ENCODE results near the gene GTF2E1.

The GTF2E1 gene

DNA sequence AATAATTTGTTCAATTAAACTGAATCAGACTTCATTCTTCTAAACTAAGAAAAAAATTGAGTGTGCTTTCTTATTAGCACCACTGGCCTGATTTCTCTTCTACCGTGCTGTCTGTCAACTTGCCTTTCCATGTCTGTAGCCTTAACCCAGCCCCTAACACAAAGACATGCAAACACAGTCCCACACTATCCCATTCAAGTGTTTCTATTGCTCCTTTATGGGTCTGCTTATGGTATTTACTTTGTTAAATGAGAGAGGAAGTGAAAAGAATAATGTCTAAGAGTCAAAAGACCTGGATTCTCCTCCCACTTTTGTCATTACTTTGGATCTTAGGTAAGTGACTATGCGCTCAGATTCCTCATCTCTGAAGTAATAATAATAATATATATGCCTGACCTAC, 55.3 kb downstream of the GTF2E1 start:
- H3K9me3 Mint-ChIP-seq, result no peaks in the 10 kb centered on the region
- H3K27me3 Mint-ChIP-seq, result peaks cover 0 to 5% of the 10 kb centered on the region in 2 donors
- H3K27ac Mint-ChIP-seq, result no peak overlapping the region
- H3K4me3 Mint-ChIP-seq, result no peak overlapping the region
- DNase-seq, result no peak
- no peaks in the 10 kb centered on the region for H3K36me3 Mint-ChIP-seq
- H3K4me1 Mint-ChIP-seq, result peaks cover 2 to 8% of the 10 kb centered on the region in 2 donors
- no peak for ATAC-seq (replicated peaks)

DNA sequence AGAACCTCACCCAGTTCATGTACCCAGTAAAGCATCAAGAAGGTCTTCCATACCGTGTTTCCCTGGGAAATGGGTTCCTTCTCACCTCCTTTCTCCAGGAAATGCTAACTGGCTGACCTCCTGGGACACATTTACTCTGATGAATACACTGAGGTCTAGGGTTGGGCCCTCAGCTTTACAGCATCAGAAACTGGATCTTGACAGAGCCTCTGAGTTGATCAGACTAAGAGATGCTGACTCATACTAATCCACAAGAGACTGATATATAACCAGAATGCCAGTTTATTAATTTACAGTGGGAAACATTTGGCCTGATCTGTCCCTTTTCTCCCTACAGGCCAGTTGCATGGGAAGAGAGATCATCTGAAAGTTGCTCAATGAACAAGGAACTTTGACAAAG, 55.8 kb downstream of the GTF2E1 start:
- Mint-ChIP-seq H3K36me3 (no peaks in the 10 kb centered on the region), H3K27ac (no peak overlapping the region), H3K4me1 (peaks cover 2 to 8% of the 10 kb centered on the region in 2 donors), H3K4me3 (no peak overlapping the region), H3K9me3 (no peaks in the 10 kb centered on the region), H3K27me3 (peaks cover 0 to 5% of the 10 kb centered on the region in 2 donors)
- DNase-seq (no peak), ATAC-seq (replicated peaks) (no peak)

DNA sequence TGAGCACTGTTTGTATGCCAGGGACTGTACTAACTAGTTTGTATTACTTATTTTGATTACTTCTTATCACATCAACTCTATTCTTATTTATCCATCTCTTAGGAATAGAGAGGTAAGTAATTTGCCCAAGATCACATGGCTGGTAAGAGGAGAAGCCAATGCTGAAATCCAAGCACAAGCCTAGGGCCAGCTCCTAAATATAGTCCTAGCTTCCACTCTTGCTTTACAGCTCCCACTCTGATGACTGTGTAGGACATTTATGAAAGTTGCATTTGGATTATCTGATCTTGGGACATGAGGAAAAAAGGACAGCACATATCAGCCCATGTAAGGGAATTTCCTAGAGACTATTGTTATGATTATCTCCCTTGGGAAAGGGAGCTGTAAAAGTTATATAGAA, 58.1 kb downstream of the GTF2E1 start:
- no peaks in the 10 kb centered on the region for H3K36me3 Mint-ChIP-seq
- H3K9me3 Mint-ChIP-seq, result no peaks in the 10 kb centered on the region
- DNase-seq (no peak), ATAC-seq (replicated peaks) (no peak)
- H3K4me1 Mint-ChIP-seq, result peaks cover 0 to 8% of the 10 kb centered on the region in 2 donors
- no peak overlapping the region for H3K27ac Mint-ChIP-seq
- H3K4me3 Mint-ChIP-seq, result no peak overlapping the region
- peaks cover 0 to 5% of the 10 kb centered on the region in 2 donors for H3K27me3 Mint-ChIP-seq

DNA sequence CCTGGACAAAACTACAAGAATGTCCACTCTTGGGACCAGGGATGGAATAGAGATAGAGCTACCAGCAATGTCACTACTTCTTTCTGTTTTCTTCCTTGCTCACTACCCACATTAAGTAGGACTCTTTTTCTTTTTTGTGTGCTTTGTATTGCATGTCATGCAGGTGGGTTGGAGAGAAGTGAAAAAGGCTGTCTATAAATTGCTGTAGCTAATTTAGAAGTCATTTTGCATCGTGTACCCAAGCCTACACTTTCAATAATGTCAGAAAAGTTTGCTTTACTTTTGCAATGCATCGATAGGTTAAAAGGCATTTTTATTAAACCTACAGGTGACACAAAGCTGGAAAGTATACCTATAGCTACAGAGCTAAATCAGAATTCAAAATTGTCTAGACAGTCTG, 58.9 kb downstream of the GTF2E1 start:
- no peaks in the 10 kb centered on the region for H3K9me3 Mint-ChIP-seq
- no peak for DNase-seq
- ATAC-seq (replicated peaks), result no peak

DNA sequence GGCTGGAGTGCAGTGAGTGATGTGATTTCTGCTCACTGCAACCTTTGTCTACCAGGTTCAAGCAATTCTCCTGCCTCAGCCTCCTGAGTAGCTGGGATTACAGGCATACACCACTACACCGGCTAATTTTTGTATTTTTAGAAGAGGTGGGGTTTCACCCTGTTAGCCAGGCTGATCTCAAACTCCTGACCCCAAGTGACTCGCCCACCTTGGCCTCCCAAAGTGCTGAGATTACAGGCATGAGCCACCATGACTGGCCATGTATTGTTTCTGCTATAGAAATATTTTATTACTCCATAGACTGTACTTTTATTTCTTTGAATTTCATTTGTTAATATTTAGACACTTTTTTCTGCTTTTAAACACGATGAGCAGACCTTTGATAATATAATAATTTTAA, 60.4 kb downstream of the GTF2E1 start:
- DNase-seq (no peak), ATAC-seq (replicated peaks) (no peak)
- Mint-ChIP-seq H3K36me3 (no peaks in the 10 kb centered on the region), H3K9me3 (no peaks in the 10 kb centered on the region), H3K27ac (no peak overlapping the region), H3K27me3 (peaks cover 5 to 7% of the 10 kb centered on the region in 2 donors), H3K4me1 (peaks cover 0 to 8% of the 10 kb centered on the region in 2 donors), H3K4me3 (no peak overlapping the region)

More for the DNA sequence above, 58.9 kb downstream of the GTF2E1 start:
- H3K4me3 Mint-ChIP-seq, result no peak overlapping the region
- H3K4me1 Mint-ChIP-seq, result peaks cover 0 to 8% of the 10 kb centered on the region in 2 donors
- no peaks in the 10 kb centered on the region for H3K36me3 Mint-ChIP-seq
- no peak overlapping the region for H3K27ac Mint-ChIP-seq
- H3K27me3 Mint-ChIP-seq, result peaks cover 4 to 8% of the 10 kb centered on the region in 2 donors

DNA sequence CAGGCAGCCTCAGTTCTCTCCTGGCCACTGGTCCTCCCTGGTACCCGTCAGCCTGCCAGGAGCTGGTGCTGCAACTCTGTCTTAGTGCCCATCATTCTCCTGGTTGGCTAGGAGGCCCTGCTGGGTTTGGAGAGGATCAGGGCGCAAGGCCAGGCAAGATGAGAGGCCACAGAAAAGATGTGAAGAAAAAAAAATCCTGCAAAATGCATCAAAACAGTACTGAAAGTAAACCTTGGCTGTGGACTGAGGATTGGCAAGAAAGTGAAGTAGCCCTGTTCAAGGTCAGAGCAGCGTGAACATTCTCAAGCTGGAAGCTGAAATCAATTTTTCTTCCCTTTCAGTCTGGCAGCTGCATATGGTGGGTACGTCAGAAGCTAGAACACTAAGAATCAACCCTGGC, 74.2 kb downstream of the GTF2E1 start:
- H3K36me3 Mint-ChIP-seq, result no peaks in the 10 kb centered on the region
- ATAC-seq (replicated peaks), result no peak
- H3K27me3 Mint-ChIP-seq, result peaks cover 26 to 41% of the 10 kb centered on the region in 2 donors
- no peak overlapping the region for H3K27ac Mint-ChIP-seq
- no peaks in the 10 kb centered on the region for H3K4me1 Mint-ChIP-seq
- no peaks in the 10 kb centered on the region for H3K9me3 Mint-ChIP-seq
- no peak overlapping the region for H3K4me3 Mint-ChIP-seq
- no peak for DNase-seq

DNA sequence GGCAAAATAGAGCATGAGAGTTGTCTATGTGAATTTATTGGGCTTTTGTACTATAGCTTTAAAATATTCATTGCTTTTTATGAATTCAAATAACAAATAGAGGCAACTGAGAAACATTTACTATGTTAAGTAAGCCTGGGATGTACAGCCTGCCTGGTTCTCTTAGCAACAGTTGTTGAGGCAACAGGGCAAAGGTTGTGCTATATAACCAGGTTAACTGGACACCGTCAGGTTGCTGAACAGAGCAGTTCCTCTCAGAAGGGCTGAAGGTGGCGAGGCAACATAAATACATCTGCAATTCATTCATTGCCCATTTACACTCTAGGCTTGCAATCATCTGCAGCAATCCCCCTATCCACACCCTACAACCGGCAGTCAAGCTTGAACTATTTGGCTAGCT, 78.2 kb downstream of the GTF2E1 start:
- no peaks in the 10 kb centered on the region for H3K4me1 Mint-ChIP-seq
- no peak overlapping the region for H3K4me3 Mint-ChIP-seq
- ATAC-seq (replicated peaks), result no peak
- no peaks in the 10 kb centered on the region for H3K36me3 Mint-ChIP-seq
- no peak for DNase-seq
- H3K27me3 Mint-ChIP-seq, result peaks cover 16 to 30% of the 10 kb centered on the region in 2 donors
- H3K27ac Mint-ChIP-seq, result no peak overlapping the region
- H3K9me3 Mint-ChIP-seq, result no peaks in the 10 kb centered on the region

DNA sequence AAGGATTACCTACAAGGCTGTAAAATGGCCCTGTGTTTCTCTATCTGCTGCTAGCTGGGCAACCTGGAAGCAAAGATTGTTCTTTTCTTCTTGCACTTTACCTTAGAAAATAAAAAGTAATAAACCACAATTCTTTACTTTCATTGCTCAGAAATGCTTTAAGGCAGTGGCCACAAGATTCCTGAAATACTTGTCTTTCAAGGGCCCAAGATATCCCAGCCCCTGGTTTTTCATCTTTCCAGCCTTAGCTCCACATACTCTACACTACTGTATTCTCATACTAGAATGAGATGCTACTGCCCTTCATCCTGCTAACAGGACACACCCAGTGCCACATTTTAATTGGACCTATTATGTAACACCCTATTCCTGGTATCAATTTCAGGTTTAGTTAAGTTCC, 78.9 kb downstream of the GTF2E1 start:
- Mint-ChIP-seq H3K9me3 (no peaks in the 10 kb centered on the region), H3K27ac (no peak overlapping the region), H3K36me3 (no peaks in the 10 kb centered on the region), H3K27me3 (peaks cover 16 to 30% of the 10 kb centered on the region in 2 donors), H3K4me1 (no peaks in the 10 kb centered on the region), H3K4me3 (no peak overlapping the region)
- ATAC-seq (replicated peaks), result no peak
- DNase-seq, result no peak

DNA sequence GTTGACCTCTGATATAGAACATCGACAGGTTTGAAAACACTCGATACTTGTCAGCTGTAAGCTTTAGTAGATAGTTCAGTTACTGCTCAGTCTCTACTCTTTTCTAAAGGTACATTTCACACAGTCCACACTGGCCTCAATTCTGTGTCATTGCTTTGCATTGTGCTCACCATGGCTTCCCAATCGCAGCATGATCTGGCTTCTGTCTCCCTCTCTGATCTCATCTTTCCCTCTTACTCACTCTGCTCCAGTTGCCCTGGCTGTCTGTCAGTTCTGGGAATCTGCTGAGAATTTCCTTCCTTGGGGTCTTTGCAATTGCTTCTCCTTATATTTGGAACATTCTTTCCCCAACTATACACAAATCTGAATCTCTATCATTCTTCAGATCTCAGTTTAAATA, 80.6 kb downstream of the GTF2E1 start:
- H3K4me3 Mint-ChIP-seq, result no peak overlapping the region
- no peaks in the 10 kb centered on the region for H3K4me1 Mint-ChIP-seq
- H3K27ac Mint-ChIP-seq, result no peak overlapping the region
- no peaks in the 10 kb centered on the region for H3K9me3 Mint-ChIP-seq
- no peak for ATAC-seq (replicated peaks)
- no peak for DNase-seq
- peaks cover 8 to 19% of the 10 kb centered on the region in 2 donors for H3K27me3 Mint-ChIP-seq
- H3K36me3 Mint-ChIP-seq, result no peaks in the 10 kb centered on the region

DNA sequence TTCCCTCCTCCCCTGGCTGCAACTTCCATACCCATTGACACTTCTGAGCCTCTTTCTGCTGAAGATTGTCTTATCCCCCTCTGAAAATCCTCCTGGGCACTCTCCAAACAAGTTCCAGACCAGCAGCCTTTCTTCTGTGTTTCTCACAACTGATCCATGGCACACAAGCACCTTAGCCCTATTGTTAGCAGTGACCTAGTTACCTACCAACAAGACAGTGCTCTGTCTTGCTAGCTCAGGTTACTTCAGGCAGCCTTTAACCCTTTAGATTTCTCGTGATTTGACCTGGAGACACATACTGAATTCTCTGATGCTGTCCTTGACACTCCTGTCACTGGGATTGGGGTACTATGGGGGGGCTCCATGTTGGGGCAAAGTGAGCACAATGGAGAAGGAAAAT, 82.1 kb downstream of the GTF2E1 start:
- Mint-ChIP-seq H3K4me3 (no peak overlapping the region), H3K27ac (no peak overlapping the region), H3K9me3 (no peaks in the 10 kb centered on the region), H3K27me3 (peaks cover 3 to 11% of the 10 kb centered on the region in 2 donors), H3K36me3 (no peaks in the 10 kb centered on the region), H3K4me1 (no peaks in the 10 kb centered on the region)
- no peak for ATAC-seq (replicated peaks)
- DNase-seq, result no peak

DNA sequence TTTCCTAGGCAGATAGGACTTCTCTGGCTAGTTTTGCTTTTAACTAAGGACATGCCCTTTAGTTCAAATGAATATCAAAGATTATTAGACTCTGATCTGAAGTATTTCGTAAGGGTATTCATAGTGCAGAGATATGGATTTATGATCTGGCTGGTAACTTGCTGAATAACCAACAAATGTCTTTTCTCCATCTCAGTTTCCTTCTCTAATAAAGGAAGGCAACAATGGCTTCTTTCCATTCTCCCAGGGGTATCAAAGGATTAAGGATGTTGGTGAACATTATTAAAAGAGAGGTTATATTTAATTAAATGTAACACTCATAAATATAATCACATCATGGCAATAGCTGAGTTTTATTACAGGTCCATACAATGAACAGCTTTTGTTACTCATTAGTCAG, 86.3 kb downstream of the GTF2E1 start:
- Mint-ChIP-seq H3K4me1 (no peaks in the 10 kb centered on the region), H3K9me3 (no peaks in the 10 kb centered on the region), H3K27ac (no peak overlapping the region), H3K27me3 (peaks cover 5 to 6% of the 10 kb centered on the region in 2 donors), H3K36me3 (no peaks in the 10 kb centered on the region), H3K4me3 (no peak overlapping the region)
- DNase-seq, result no peak
- no peak for ATAC-seq (replicated peaks)

DNA sequence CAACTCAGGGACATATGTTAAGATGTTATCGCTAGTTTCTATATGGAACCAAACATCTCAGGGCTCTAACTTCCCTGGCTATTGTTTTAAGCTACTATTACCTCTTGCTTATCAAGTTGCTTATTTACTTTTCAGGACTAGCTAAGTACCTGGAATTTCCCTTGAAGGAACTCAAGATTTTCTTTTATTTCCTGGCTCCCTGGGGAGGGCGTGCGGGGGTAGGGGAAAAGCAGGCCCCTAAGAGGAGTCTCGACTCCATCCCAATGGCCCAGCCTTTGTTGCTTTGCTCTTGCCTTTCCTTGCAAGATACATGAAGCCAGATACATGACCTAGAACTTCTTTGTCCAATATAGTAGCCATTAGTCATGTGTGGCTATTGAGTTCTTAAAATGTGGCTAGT, 88.5 kb downstream of the GTF2E1 start:
- ATAC-seq (replicated peaks) (no peak), DNase-seq (no peak)

More for the DNA sequence above, 88.5 kb downstream of the GTF2E1 start:
- Mint-ChIP-seq H3K4me3 (no peak overlapping the region), H3K4me1 (no peaks in the 10 kb centered on the region), H3K36me3 (no peaks in the 10 kb centered on the region), H3K27ac (no peak overlapping the region), H3K27me3 (peaks cover 5 to 6% of the 10 kb centered on the region in 2 donors), H3K9me3 (no peaks in the 10 kb centered on the region)

All from stimulated activated naive B cell treated with anti-CD40 and anti-IgM and Interleukin-4, amounts not matched to agents 10 μg/mL and 1 μg/mL and 100 μg/mL, for 72 hours (primary cell).